ENCODE data around the gene NXPH1.

NXPH1 gene

DNA sequence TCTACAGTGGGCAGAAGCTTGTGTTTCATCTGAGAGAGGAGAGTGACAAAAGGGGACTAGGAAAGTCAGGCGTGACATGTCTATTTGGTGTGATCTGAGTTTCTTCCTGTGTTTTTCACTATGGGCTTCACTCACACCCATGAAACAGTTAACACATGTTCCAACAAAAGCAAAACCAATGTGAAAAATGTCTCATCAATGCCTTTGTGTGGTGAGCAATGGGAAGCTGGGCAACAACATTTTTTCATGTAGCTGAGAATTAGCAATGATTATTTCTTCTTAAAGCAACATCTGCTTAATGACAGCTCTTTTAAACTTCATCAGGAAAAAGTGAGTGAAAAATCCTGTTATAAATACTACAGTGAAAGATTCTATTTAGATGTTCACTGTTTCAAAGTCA lies 76.2 kb downstream of the NXPH1 start:
- no peak for DNase-seq

DNA sequence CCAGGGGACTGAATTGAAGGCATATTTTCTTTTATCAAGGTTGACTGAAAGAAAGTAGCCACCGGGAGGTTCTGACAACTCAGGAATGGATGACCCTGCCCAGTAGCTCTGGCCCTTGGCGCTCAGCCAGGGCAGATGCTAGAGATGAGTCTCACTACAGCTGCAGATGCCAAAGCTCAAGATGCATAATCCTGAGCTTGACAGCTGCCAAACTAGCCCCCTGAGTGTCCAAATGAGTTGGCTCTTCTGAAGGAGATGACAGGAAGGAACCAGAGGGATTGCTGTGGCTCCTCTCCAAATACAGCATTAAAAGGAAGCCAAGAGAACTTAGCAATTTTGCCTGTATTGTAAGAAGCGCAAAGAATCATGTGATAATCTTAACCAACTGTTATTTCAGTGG lies 78.4 kb downstream of the NXPH1 start:
- DNase-seq = no peak

DNA sequence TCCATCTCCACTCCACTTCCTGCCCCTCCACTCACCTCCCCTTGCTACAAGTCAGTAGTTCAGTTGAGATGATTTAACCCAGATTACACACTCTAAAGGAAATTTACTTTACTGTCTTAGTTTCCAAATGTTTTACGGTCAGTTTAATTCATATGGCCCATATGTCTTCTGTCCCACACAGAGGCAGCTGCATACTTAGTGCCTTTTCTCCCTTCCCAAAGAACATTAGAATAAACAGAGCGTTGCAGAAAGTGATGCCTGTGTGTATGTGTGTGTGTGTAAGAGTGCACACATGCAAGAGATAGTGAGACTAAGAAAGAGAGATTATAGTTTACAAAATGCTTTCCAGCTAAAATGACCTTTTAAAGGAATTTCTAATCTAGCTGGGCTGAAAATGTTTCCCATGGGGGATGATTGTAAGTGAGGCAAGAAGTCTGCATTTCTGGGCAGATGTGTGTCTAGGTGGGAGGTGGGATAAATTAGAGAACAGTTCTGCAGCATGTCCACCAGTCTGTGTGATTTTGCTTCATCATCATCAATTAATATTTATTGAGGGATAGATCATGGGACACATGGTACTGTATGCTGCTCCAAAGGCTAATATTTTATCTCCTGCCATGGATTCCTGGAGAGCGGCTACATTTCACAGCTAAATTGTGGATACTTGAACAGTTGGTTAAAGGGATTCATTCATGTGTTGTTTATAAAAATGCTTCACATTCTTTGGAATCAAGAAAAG lies 81.5 kb downstream of the NXPH1 start:
- DNase-seq = no peak

DNA sequence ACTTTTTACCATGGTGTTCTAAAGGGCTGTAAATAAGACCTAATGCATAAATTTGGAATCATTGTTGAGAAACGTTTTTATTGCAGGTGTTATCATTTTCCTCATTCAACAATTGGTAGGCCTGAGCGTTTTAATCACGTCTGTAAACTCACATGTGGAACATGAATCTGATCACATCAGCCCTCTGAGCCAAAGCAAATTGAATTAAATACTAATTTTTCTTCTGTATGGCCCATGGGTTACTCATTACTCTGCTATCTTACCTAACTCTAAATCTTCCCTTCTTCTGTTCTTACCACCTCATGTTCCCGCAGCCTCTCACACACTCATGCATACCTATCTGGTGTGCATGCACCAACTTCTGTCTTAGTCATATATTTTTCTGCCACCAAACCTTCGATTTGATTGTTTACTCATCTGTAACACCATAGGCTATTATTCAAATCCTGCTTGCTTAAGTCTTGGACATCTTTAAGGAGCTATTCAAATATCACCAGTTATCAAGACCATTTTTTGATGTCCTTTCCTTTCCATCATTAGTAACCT lies 82.3 kb downstream of the NXPH1 start:
- no peak for DNase-seq

DNA sequence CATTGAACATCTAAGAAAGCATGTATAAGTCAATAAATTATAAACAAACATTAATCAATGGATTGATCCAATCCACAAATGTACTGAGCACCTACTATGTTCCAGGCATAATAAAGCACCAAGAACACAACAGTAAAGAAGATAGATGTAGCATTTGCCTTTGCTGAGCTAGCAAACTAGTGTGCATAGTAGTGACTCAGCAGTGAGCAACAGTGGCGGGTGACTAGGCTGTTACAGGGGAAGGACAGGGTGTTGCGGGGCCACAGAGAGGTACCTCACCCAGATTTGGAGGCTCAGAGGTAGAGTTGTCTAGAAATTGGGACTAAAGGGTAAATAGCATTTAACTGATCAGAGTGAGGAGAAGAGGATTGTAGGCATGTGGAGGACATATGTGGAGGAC lies 83.6 kb downstream of the NXPH1 start:
- DNase-seq = no peak

DNA sequence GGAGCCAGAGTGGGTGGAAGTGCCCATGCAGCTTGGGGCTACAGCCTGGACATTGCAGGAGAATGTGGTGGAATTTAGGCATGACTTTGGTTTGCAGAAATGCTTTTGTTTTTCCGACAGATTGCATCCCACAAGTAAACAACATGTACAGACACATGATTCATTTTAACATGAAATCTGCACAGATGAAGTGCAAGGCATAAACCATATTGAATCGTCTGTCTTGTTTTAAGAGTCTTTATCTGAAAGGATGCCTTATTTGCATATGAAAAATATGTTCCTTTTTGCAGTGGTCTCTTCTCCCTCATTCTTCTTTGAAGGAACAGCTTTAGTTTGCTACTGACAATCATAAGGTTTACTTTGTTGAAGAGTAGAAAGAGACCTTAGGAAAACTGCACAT lies 94.9 kb downstream of the NXPH1 start:
- DNase-seq = no peak

DNA sequence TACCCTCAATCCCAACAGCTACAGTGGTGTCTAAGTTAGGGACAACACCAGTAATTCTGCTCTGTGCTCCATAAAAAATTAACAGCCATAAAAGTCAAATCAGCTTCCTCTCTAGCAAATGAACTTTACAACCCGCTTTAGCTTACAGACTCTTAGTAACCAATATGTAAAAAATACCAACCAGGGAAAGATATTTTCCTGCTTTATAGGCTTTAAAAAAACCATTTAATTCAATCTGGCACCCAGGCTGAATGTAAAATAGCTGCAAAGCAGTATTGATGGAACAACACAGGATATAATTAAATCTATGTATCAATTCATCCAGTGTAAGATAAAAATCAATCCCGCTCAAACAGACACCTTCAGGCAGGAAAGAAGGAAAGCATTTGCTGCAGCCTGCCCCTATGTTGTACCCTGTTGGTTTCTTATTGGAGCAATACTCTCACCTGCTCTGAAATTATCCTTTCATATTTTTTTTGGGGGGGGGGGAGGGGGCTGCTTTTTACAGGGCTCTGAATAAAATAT lies 98.6 kb downstream of the NXPH1 start:
- DNase-seq = no peak

DNA sequence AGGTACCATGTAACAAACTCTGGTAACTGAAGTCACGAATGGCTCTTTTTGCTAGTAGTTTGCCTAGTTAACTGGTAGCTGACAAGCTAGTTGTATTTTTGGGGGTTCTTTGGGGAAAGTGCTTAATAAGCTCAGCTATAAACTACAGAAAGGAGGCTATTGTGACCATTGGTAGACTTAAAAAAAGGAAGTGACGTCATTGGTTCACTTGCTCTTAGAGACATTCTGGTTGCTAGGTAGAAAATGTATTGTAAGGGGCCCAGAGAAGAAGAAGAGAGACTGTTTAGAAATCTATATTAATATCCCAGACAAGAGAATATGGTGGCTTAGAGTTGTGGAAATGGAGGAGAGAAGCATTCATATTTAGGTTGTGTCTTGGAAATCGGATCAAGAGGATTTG lies 103.0 kb downstream of the NXPH1 start:
- DNase-seq = no peak

DNA sequence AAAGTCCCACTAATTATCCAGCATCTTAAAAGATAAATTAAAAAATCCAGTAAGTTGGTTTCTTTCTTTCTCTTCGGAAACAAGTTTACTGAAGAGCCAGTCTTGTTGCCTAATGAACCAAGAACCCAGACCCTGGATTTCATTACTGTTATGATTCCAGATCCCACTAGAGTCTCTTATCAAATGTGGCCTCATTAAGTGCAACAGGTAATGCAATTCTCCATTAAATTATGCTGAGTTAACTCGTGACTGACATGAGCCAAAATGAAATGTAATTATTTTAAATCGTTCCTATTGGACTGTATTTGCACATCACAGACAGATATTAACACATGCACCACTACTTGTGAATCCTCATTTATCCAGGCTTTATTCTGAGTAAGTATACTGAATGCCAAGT lies 115.6 kb downstream of the NXPH1 start:
- DNase-seq = no peak

DNA sequence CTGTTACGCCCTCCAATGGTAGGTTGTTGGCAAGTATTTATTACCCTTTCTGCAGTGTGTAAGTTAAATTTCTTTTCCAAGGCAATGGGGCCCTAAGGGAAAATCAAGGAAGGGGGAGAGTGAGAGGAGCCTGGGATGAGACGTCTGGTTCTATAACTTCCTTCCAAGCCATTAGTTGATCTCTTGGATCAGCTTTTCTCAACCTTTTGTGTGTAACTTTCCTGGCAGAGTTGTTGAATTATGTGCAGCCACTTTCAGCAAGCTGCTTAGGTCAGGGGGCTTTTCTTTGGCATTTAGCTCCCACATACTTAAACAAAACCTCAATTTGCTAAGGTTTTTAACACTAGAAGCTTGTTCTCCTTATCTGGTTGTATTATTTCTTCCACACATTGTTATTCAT lies 127.1 kb downstream of the NXPH1 start:
- DNase-seq = no peak

DNA sequence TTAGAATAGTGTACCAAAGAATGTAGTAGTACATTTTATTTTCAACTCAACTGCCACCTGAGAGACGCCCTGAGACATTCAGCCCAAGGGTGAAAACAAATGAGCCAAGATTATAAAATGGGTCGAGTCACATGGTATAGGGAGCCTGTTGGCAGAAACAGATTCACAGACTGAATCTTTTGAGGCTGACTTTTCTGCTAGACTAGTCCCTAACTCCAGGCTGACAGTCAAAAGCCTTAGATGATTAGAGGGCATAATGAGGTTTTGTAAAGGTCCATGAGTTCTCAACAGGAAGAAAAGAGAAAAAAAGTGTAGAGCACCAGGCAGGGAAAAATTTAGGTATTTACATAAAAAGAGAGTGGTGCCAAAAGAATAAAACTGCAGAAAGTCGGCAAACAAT lies 128.0 kb downstream of the NXPH1 start:
- DNase-seq = no peak

DNA sequence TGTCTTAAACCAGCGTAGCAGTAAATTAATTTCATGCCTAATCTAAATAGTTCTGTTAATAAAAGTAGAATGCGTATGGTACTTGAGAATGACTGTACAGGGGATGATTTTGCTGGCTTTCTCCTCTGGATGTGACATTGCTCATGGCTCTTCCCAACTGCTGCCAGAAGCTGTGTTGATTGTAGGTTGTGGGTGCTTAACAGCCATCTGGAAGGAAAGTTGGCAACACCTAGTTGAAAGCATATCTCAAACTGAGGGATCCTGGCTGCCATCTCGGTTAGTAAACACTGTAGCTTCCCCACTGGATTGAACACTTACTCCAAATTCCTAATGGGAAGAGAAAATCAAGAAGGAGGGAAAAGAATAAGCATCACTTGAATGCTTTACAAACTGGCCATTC lies 130.9 kb downstream of the NXPH1 start:
- no peak for DNase-seq

DNA sequence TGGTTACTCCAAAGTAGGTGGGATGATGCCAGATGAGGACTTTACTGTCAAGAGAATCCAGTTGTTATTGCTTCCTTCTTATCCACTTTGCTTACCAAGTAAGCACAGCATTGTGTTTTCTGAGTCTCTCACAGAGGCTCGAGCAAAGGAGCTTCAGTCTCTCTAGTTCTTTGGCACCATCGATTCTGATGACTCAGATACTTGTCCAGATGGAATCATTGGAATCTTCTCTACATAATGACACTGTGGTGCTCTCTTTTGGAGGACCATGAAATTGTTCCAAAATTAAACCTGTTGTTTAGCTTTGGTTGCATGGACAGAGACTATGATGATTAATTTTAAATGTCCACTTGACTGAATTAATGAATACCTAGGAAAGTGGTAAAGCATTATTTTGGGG lies 132.6 kb downstream of the NXPH1 start:
- DNase-seq = no peak

DNA sequence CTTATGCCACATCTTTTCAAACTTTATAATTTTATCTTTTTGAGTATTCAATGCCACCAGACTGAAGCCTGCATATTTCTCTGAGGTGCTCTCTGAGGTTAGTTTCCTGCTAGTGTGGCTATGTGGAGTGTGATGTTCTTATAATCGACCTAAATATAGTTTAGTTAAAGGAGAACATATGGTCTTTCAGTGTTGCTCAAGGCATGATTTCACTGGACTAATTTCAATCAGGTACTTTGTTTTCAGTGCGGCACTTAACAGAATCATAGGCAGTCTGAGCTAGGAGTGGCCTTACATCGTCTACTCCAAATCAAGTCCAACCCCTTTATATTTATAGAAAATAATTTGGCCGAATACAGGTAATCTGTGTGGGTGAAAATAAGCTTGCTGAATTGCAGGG lies 134.2 kb downstream of the NXPH1 start:
- no peak for DNase-seq

DNA sequence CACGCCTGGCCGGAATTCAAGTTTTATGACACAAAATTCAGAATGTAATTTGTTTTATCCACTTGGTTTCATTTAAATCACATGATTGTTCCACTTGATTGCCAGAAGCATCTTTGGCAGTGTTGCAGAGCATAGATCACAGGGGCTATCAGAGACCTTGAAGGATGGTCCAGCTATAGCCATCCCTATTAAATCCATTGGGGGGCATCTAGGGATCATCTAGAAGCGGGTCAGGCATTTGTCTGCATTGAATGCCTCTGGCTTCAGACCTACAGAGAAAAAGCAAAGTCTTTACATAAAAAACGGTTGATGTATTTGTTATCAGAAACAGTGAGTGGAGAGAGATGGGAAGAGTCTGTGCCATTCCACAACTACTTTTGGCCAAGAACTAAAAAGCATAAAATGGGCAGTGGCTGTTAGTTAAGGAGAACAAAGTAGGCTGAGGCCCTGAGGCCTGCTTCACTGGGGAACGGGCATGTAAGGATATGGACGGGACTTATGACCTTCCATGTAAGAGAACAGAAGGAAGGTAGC lies 146.3 kb downstream of the NXPH1 start:
- no peak for DNase-seq

DNA sequence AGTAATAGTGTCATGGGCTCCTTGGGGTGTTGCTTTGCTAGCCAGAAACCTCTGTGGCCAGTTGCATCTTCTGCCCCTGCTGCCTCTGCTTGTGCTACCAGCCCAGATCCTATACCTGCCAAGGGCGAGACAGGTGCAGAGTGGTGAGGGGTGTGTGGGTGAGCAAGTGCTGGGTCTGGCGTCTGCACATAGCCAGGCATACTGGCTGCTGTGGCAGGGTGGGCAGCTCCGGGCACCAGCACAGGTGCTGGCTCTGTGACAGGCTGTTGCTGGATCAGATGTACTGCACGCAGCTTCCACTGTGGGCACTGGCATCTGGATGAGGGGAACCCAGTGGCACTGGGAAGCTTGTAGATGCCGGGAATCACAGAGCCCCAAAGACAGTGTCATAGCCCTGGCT lies 148.4 kb downstream of the NXPH1 start:
- no peak for DNase-seq

DNA sequence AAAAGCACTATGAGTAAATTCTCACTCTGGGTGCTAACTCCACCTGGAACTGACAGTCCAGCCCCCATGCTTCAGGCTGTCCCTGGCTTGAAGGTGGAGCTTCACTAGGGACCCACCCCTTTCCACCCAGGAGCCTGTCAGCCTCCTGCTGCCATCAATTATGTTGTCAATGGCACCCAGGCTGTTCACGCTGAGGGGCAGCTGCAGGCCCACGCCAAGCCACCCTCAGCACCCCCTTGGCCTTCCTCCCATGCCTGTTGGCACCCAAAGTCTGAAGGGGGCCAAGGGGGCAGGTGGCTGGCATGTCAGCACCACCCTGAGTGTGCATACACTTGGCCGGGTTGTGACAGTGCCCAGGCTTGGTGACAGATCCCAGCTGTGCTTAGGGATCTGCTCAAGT lies 149.3 kb downstream of the NXPH1 start:
- DNase-seq = no peak

DNA sequence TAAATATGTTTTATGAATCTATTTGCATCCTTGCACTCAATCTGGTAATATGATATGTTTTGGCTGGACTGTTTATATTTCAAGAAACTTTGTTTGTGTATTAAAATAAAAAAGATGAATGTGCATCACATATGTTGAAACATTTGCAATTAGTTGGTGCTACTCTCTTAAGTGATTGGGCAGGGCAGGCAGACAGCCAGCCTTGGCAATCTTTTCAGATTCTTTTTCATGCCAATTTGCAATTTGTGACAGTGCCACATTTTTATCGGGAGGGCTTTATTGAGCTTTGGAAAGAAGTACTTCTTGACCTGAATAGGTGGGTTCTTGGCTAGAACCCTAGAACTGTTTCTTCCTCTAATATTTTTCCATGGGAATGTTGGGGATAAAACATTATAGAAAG lies 152.2 kb downstream of the NXPH1 start:
- DNase-seq = no peak

DNA sequence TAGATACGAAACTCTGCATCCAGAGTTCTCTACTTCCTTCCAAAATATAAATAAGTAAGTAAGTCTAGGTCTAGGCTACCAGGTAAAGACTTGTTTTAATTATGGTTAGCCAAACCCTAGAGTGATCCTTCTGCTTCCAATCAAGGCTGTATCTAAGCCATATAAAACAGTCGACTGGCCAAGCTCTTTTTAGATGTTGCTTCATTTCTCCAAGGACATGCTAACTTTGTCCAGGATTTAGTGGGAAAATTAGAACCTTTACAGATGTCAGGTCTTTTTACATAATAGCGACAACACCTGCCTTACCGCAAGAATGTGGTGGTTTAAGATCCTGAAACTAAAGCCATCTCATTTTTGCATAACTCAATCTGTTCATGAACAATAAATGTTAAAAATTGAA lies 156.8 kb downstream of the NXPH1 start:
- DNase-seq = no peak

DNA sequence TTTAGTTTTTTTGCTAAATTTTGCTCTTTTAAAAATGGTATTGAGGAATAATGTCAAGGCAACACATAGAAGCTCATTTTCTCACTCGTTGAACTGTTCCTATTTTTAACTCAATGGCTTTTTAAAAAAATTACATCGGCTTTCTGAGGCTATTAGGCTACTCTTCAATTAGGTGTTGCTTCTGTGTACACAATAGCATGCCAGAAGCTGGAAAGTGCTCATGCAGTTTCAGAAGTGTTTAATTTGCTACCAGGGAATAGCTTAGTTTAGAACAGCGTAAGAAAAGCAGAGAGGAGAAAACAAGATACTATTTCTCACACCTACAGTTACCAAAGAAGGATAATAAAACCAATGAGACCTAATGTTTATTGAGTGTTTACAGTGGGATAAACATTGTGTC lies 157.4 kb downstream of the NXPH1 start:
- no peak for DNase-seq

DNA sequence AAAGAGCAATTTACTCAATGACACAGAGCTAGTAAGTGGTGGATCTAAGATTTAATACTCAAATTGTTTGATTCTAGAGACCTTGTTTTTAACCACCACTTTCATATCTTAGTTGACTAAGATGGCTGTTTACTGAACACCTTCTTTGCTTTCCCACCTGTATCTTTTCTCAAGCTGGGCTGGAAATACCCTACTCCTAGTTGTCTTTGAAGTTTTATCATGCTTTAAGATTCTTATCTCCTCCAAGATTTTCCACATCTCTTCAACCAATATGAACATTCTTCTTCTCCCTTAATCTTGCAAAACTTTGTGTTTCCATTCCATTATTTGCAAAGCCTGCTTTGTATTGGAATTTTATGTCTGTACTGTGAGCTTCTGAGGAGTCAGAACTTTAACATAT lies 157.9 kb downstream of the NXPH1 start:
- DNase-seq = no peak

DNA sequence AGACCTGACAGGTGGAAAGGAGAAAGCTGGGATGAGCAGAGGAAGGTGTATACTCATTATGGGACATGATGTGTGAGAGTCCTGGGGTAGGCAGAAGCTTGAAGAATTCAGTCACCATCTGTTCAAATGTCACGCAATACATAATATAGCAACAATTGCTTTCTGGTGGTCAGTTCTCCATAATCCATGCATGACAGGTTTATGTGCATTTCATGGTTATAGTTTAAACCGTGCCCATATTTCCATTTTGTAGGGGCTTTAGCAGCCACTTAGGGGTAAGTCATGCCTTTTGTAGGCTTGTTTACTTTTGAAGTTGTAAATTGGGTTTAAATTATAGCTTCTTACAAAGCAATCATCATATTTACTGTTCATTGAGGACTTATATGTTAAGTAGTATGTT lies 158.8 kb downstream of the NXPH1 start:
- no peak for DNase-seq

DNA sequence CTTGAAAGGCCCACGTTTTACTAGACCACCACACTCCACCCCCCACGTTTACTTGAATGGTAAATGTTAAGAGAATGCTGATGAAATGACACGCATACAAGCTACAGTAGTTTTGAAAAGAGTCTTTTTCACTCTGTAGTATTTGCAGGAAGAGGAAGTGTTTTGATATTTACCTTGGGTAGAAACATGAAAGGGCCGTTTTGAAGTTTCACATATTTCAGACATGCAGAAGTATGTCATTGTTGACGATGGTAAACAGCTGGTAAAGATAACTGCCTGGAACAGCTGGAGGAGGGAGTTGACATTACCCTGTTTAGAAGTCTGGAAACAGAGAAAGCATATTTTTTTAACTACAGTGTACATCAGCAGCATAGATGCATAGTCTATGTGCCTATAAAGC lies 160.7 kb downstream of the NXPH1 start:
- no peak for DNase-seq

DNA sequence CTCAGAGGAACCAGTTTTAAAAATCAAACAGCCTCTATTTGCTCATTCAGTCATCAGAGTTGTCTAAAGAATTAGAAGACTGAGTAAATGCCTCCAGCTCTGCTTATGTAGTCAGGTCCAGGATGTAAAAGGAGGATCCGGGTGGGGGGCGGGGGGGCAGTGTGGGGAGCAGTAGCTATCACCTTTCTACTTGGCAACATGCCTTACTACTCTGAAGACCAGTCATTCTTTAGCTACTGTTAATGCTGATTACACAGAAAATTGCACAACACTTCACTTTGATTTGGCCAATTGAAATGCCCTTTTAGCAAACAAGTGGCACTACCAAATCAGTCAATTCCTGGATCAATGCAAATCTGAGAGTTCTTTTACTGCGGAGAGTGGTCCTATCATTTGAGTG lies 164.2 kb downstream of the NXPH1 start:
- DNase-seq = no peak

DNA sequence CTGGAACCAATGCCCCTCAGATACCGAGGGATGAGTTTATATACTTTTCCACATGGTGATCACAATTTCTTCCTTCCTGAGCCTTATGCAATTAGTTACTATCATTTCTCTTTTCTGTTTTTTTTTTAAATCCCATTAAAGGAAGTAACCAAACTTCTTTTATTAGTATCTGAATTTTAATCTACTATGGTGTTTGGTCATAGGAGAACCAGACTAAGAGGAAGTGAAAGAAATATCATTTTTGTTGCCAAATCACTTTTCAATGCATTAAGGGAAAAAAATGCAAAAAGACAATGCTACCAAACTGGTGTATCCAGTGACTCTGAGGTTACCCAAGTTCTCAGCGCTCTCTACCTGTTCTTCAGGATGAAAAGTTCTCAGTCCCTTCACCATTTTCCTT lies 167.7 kb downstream of the NXPH1 start:
- no peak for DNase-seq

Measured in activated effector memory CD4-positive, alpha-beta T cell treated with anti-CD3 and anti-CD28 coated beads, Interleukin-2, amount 50 U/mL, for 16 hours (primary cell).